Measurements from ENCODE around the gene TPST2. TPM values are rescaled to one million over a fixed set of nuclear protein-coding genes. Genes with fewer than 3 reads are reported as not detected.

Gene TPST2
- total and polyA plus RNA-seq, 10 of the 15 experiments (the other 5 are each of a cell fraction or from before 2014, with no cell fraction given): 6.3 to 33.7 (median 28.4) TPM

DNA sequence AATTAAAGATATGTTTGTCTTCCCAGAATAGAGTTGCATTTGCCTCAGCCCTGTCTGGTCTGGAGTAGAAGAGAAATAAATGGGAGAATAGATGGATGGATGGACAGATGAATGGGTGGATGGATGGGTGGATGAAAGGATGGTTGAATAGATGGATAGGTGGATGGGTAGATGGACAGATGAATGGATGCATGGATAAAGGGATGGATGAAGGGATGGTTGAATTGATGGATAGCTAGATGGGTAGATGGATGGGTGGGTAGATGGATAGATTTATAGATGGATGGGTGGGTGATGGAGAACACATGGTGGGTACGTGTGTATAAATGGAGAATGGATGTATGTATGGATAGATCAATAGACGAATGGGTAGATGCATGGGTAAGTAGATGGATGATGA is 19.4 kb upstream of the TPST2 start:
- in situ Hi-C loops (cut with MboI): no loop called here
- ATAC-seq (no peak), DNase-seq (ENCODE audit: low read depth, low spot score) (no peak), FAIRE-seq (no peak)
- Histone ChIP-seq H4K20me1 (ENCODE audit: control insufficient read depth, insufficient read depth) (no peaks in the 10 kb centered on the region), H3K9me3 (replicated peaks; ENCODE audit: control insufficient read depth, insufficient read depth, low read length) (no peaks in the 10 kb centered on the region), H2AFZ (ENCODE audit: control insufficient read depth, low read depth, low read length) (no peak overlapping the region), H3K9ac (ENCODE audit: control insufficient read depth, insufficient read depth, low read length) (no peak overlapping the region), H3K79me2 (ENCODE audit: control insufficient read depth, insufficient read depth, low read length) (no peaks in the 10 kb centered on the region), H3K27me3 (replicated peaks in 1 of 2; ENCODE audit: control insufficient read depth in 2 of 2, insufficient read depth in 2 of 2, low read length in 1 of 2) (no peaks in the 10 kb centered on the region), H3K4me2 (ENCODE audit: control insufficient read depth, insufficient read depth) (no peak overlapping the region), H3K36me3 (ENCODE audit: control insufficient read depth in 2 of 2, insufficient read depth in 2 of 2, low read length in 1 of 2) (no peaks in the 10 kb centered on the region), H3K4me3 (no peak overlapping the region), H3K27ac (ENCODE audit: control insufficient read depth, insufficient read depth) (peak overlapping the region; percentile 94; the same call in 1 of the 2 replicates), H3K4me1 (ENCODE audit: control insufficient read depth, insufficient read depth, low read length) (peaks cover 20% of the 10 kb centered on the region)
- SMC1A ChIA-PET (ENCODE audit: uncharacterized antibody, unreplicated experiment): interaction anchor here (2.6 kb wide), 1 partner anchor 17 kb away, joined by 20 read pairs; no protein-coding TSS in a partner anchor
- intact Hi-C loops (cut with micrococcal nuclease; ENCODE audit: unreplicated experiment): no loop called here
- TF ChIP-seq, protein P1, sequence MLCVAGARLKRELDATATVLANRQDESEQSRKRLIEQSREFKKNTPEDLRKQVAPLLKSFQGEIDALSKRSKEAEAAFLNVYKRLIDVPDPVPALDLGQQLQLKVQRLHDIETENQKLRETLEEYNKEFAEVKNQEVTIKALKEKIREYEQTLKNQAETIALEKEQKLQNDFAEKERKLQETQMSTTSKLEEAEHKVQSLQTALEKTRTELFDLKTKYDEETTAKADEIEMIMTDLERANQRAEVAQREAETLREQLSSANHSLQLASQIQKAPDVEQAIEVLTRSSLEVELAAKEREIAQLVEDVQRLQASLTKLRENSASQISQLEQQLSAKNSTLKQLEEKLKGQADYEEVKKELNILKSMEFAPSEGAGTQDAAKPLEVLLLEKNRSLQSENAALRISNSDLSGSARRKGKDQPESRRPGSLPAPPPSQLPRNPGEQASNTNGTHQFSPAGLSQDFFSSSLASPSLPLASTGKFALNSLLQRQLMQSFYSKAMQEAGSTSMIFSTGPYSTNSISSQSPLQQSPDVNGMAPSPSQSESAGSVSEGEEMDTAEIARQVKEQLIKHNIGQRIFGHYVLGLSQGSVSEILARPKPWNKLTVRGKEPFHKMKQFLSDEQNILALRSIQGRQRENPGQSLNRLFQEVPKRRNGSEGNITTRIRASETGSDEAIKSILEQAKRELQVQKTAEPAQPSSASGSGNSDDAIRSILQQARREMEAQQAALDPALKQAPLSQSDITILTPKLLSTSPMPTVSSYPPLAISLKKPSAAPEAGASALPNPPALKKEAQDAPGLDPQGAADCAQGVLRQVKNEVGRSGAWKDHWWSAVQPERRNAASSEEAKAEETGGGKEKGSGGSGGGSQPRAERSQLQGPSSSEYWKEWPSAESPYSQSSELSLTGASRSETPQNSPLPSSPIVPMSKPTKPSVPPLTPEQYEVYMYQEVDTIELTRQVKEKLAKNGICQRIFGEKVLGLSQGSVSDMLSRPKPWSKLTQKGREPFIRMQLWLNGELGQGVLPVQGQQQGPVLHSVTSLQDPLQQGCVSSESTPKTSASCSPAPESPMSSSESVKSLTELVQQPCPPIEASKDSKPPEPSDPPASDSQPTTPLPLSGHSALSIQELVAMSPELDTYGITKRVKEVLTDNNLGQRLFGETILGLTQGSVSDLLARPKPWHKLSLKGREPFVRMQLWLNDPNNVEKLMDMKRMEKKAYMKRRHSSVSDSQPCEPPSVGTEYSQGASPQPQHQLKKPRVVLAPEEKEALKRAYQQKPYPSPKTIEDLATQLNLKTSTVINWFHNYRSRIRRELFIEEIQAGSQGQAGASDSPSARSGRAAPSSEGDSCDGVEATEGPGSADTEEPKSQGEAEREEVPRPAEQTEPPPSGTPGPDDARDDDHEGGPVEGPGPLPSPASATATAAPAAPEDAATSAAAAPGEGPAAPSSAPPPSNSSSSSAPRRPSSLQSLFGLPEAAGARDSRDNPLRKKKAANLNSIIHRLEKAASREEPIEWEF (IDR thresholded peaks at IDR 0.05; ENCODE audit: insufficient replicate concordance, low read depth, low read length): no peak
- TF ChIP-seq RUNX3 (IDR thresholded peaks at IDR 0.05; ENCODE audit: low read length) (no peak), BACH1 (IDR thresholded peaks at IDR 0.05; ENCODE audit: borderline replicate concordance) (no peak), POLR2AphosphoS2 (IDR thresholded peaks at IDR 0.05; ENCODE audit: low read depth, low read length) (no peak), HDGF (IDR thresholded peaks at IDR 0.05) (0 out of 2 replicates have a peak, but pooled peaks have one; percentile 56), NBN (IDR thresholded peaks at IDR 0.05) (peak; percentile 24; the same call in 1 of the 2 replicates), YBX1 (IDR thresholded peaks at IDR 0.05) (no peak)
- BruUV-seq (replicated peaks): no TSS peak
- CTCF ChIA-PET: interaction anchor here (0.6 to 1.5 kb wide), 2 partner anchors 13 to 26 kb away, joined by 4 read pairs; no protein-coding TSS in a partner anchor
- RAD21 ChIA-PET (ENCODE audit: unreplicated experiment): no interaction called here
- POLR2A ChIA-PET: interaction anchor here (5.7 kb wide), 1 partner anchor 17 kb away, joined by 62 read pairs; the partner anchor contains the start of gene TPST2
- WGBS (ENCODE audit: insufficient coverage, insufficient replicate concordance, low lambda C conversion rate, missing lambda C conversion rate): 100% methylated on average over 2 of the region's 2 CpGs
